Mesendoderm (in vitro differentiated cells): ENCODE data around the gene NOTUM.

Experiments
- DNase-seq: peaks from one replicate; pipeline ENCODE4 v3.0.0; 2013
- H2AK5ac ChIP-seq: 2 replicates; pipeline ENCODE4 v1.6.1; 2013; ENCODE audit warnings: low read length, inconsistent platforms
- H2BK120ac ChIP-seq: 2 replicates; pipeline ENCODE4 v1.6.1; 2013; ENCODE audit warnings: low read depth, mild to moderate bottlenecking, low read length, moderate library complexity, mixed read lengths
- H2BK15ac ChIP-seq: replicated peaks from 2 replicates; pipeline ENCODE4 v1.6.1; 2013; ENCODE audit warnings: low read depth, mild to moderate bottlenecking, moderate library complexity
- H2BK5ac ChIP-seq: 2 replicates; pipeline ENCODE4 v1.6.1; 2013; ENCODE audit warnings: low read length, inconsistent platforms
- H3K18ac ChIP-seq: 2 replicates; pipeline ENCODE4 v1.6.1; 2013; ENCODE audit warnings: mild to moderate bottlenecking, low read length, mixed read lengths
- H3K23ac ChIP-seq: one replicate; pipeline ENCODE4 v1.6.1; 2013; ENCODE audit warnings: low read length
- H3K27ac ChIP-seq: 2 replicates; pipeline ENCODE4 v1.5.1; 2013; ENCODE audit warnings: low read depth, mild to moderate bottlenecking, inconsistent platforms, low read length, moderate library complexity
- H3K27me3 ChIP-seq: 2 replicates; pipeline ENCODE4 v1.6.1; 2013; ENCODE audit warnings: low read length, control low read depth, mild to moderate bottlenecking, inconsistent platforms; ENCODE audit not compliant: insufficient read depth, poor library complexity
- H3K36me3 ChIP-seq: 2 replicates; pipeline ENCODE4 v1.6.1; 2013; ENCODE audit warnings: low read length, inconsistent platforms; ENCODE audit not compliant: control insufficient read depth, insufficient read depth
- H3K4ac ChIP-seq: one replicate; pipeline ENCODE4 v1.6.1; 2013; ENCODE audit warnings: low read depth, mild to moderate bottlenecking, low read length, moderate library complexity
- H3K4me1 ChIP-seq: 2 replicates; pipeline ENCODE4 v1.6.1; 2013; ENCODE audit warnings: low read depth, low read length, inconsistent platforms; ENCODE audit not compliant: control insufficient read depth
- H3K4me2 ChIP-seq: 2 replicates; pipeline ENCODE4 v1.6.1; 2013; ENCODE audit warnings: low read length
- H3K4me3 ChIP-seq: 2 replicates; pipeline ENCODE4 v1.5.1; 2013; ENCODE audit warnings: mild to moderate bottlenecking, low read length
- H3K56ac ChIP-seq: one replicate; pipeline ENCODE4 v1.6.1; 2013; ENCODE audit warnings: low read length
- H3K79me1 ChIP-seq: 2 replicates; pipeline ENCODE4 v1.6.1; 2013; ENCODE audit warnings: low read length, inconsistent platforms
- H3K79me2 ChIP-seq: 2 replicates; pipeline ENCODE4 v1.6.1; 2013; ENCODE audit warnings: mild to moderate bottlenecking, low read length; ENCODE audit not compliant: control insufficient read depth, insufficient read depth
- H3K9ac ChIP-seq: 2 replicates; pipeline ENCODE4 v1.6.1; 2013; ENCODE audit warnings: low read length, inconsistent platforms
- H4K5ac ChIP-seq: one replicate; pipeline ENCODE4 v1.6.1; 2013; ENCODE audit warnings: low read length
- H4K8ac ChIP-seq: one replicate; pipeline ENCODE4 v1.6.1; 2013; ENCODE audit warnings: low read depth, mild to moderate bottlenecking, control low read depth, low read length, moderate library complexity
- WGBS: extraction: QIAGEN DNeasy Blood & Tissue Kit; methylation state at CpG from one replicate; pipeline ENCODE4 v1.1.7; 2013; ENCODE audit warnings: low lambda C conversion rate, missing lambda C conversion rate; ENCODE audit not compliant: insufficient coverage; ENCODE audit errors: extremely low coverage; 5-methylcytosine and 5-hydroxymethylcytosine counted together

The NOTUM gene

GRCh38 chr17:82007228-82007494, 46.2 kb upstream of the NOTUM start:
- peaks cover 2% of the 10 kb centered on the region for H3K79me1 ChIP-seq

GRCh38 chr17:82006468-82007227, 45.7 kb upstream of the NOTUM start:
- H3K4ac ChIP-seq, result no peak overlapping the region
- no peak overlapping the region for H4K5ac ChIP-seq
- H3K4me1 ChIP-seq, result no peaks in the 10 kb centered on the region
- no peaks in the 10 kb centered on the region for H3K79me2 ChIP-seq
- H3K18ac ChIP-seq, result no peak overlapping the region
- no peak overlapping the region for H3K4me2 ChIP-seq
- no peak overlapping the region for H2AK5ac ChIP-seq
- DNase-seq, result no peak
- no peak overlapping the region for H2BK15ac ChIP-seq
- H2BK120ac ChIP-seq, result no peak overlapping the region
- peaks cover 2% of the 10 kb centered on the region for H3K79me1 ChIP-seq
- no peak overlapping the region for H3K23ac ChIP-seq
- WGBS, result no CpG with 5 or more reads among the region's 24 CpGs
- no peak overlapping the region for H4K8ac ChIP-seq
- H2BK5ac ChIP-seq, result no peak overlapping the region
- H3K9ac ChIP-seq, result no peak overlapping the region
- no peak overlapping the region for H3K56ac ChIP-seq
- no peak overlapping the region for H3K4me3 ChIP-seq
- no peaks in the 10 kb centered on the region for H3K36me3 ChIP-seq
- no peak overlapping the region for H3K27ac ChIP-seq
- H3K27me3 ChIP-seq, result no peaks in the 10 kb centered on the region

More at GRCh38 chr17:82007228-82007494, 46.2 kb upstream of the NOTUM start:
- Histone ChIP-seq H4K8ac (no peak overlapping the region), H2AK5ac (no peak overlapping the region), H2BK120ac (no peak overlapping the region), H3K4ac (no peak overlapping the region), H3K27ac (no peak overlapping the region), H4K5ac (no peak overlapping the region), H3K9ac (no peak overlapping the region), H3K4me1 (no peaks in the 10 kb centered on the region), H3K79me2 (no peaks in the 10 kb centered on the region), H3K4me2 (no peak overlapping the region), H3K56ac (no peak overlapping the region), H2BK15ac (no peak overlapping the region), H3K36me3 (no peaks in the 10 kb centered on the region), H3K18ac (no peak overlapping the region), H3K23ac (no peak overlapping the region), H3K4me3 (no peak overlapping the region), H3K27me3 (no peaks in the 10 kb centered on the region), H2BK5ac (no peak overlapping the region)
- WGBS, result no CpG with 5 or more reads among the region's 6 CpGs
- DNase-seq, result no peak

- H4K5ac ChIP-seq, result no peak overlapping the region
- H3K9ac ChIP-seq, result no peak overlapping the region
- no peak overlapping the region for H2BK5ac ChIP-seq
- no peak overlapping the region for H2BK15ac ChIP-seq
- no peak overlapping the region for H3K4me3 ChIP-seq
- no peak overlapping the region for H4K8ac ChIP-seq
- no peak overlapping the region for H2AK5ac ChIP-seq
- no peak overlapping the region for H3K18ac ChIP-seq
- no peak for DNase-seq
- H3K36me3 ChIP-seq, result no peaks in the 10 kb centered on the region
- H3K4me2 ChIP-seq, result no peak overlapping the region
- no peaks in the 10 kb centered on the region for H3K27me3 ChIP-seq
- H3K4me1 ChIP-seq, result no peaks in the 10 kb centered on the region
- H3K27ac ChIP-seq, result no peak overlapping the region
- H3K4ac ChIP-seq, result no peak overlapping the region
- WGBS, result no CpG with 5 or more reads among the region's 30 CpGs
- H3K79me1 ChIP-seq, result peaks cover 2% of the 10 kb centered on the region
- no peak overlapping the region for H2BK120ac ChIP-seq
- H3K56ac ChIP-seq, result no peak overlapping the region
- no peak overlapping the region for H3K23ac ChIP-seq
- H3K79me2 ChIP-seq, result no peaks in the 10 kb centered on the region
Measured at GRCh38 chr17:82005701-82006348, 44.8 kb upstream of the NOTUM start.

- H3K9ac ChIP-seq, result no peak overlapping the region
- no peak overlapping the region for H3K4me3 ChIP-seq
- no peak overlapping the region for H4K8ac ChIP-seq
- no peak overlapping the region for H3K56ac ChIP-seq
- H3K23ac ChIP-seq, result no peak overlapping the region
- no CpG with 5 or more reads among the region's 41 CpGs for WGBS
- no peak overlapping the region for H2BK5ac ChIP-seq
- H3K18ac ChIP-seq, result peak overlapping the region; percentile 9
- H3K79me2 ChIP-seq, result no peaks in the 10 kb centered on the region
- H3K79me1 ChIP-seq, result peaks cover 2% of the 10 kb centered on the region
- no peaks in the 10 kb centered on the region for H3K36me3 ChIP-seq
- no peak overlapping the region for H3K27ac ChIP-seq
- no peak overlapping the region for H2AK5ac ChIP-seq
- H2BK15ac ChIP-seq, result no peak overlapping the region
- DNase-seq, result no peak
- H3K4me1 ChIP-seq, result no peaks in the 10 kb centered on the region
- no peaks in the 10 kb centered on the region for H3K27me3 ChIP-seq
- peak overlapping the region; percentile 8 for H3K4ac ChIP-seq
- no peak overlapping the region for H3K4me2 ChIP-seq
- H2BK120ac ChIP-seq, result no peak overlapping the region
- H4K5ac ChIP-seq, result no peak overlapping the region
Measured at GRCh38 chr17:82004517-82005455, 43.8 kb upstream of the NOTUM start.

GRCh38 chr17:82003411-82004381, 42.7 kb upstream of the NOTUM start:
- Histone ChIP-seq H3K9ac (peak overlapping the region; percentile 27), H4K8ac (no peak overlapping the region), H3K79me2 (no peaks in the 10 kb centered on the region), H2AK5ac (no peak overlapping the region), H3K4me2 (no peak overlapping the region), H3K23ac (no peak overlapping the region), H3K27ac (peak overlapping the region; percentile 73), H3K36me3 (no peaks in the 10 kb centered on the region), H2BK5ac (peak overlapping the region; percentile 50), H2BK15ac (no peak overlapping the region), H3K27me3 (no peaks in the 10 kb centered on the region), H3K79me1 (peaks cover 2% of the 10 kb centered on the region), H3K56ac (peak overlapping the region; percentile 25), H3K4ac (no peak overlapping the region), H3K4me3 (no peak overlapping the region), H3K4me1 (no peaks in the 10 kb centered on the region), H2BK120ac (no peak overlapping the region), H4K5ac (no peak overlapping the region), H3K18ac (peak overlapping the region; percentile 9)
- WGBS, result no CpG with 5 or more reads among the region's 53 CpGs
- DNase-seq, result peak; percentile 87
